Heart right ventricle (tissue), 16 donors: ENCODE results near the gene TICRR. TPM values are rescaled to one million over a fixed set of nuclear protein-coding genes. Genes with fewer than 3 reads are reported as not detected.

Experiments
- ATAC-seq, 8 donors: fragments of 200-7000 bp; cut with Tn5 transposase; one replicate each; pipeline ENCODE4 v1.9.1; 2020; ENCODE audit warnings: mild to moderate bottlenecking in 8 of 8, moderate library complexity in 8 of 8, moderate number of reproducible peaks in 1 of 8
- DNase-seq, 2 donors: peaks; one replicate each; pipeline ENCODE4 v3.0.0-alpha.2; 2020
- H3K27ac ChIP-seq, 10 donors: fragments of 200-600 bp; sonication (generic) in 2 of 10; one replicate each; pipeline versions ENCODE4 v1.5.0 to v1.8.0; 2020 to 2022; ENCODE audit warnings: mild to moderate bottlenecking in 3 of 10
- H3K27me3 ChIP-seq, 7 donors: fragments of 200-600 bp; one replicate each; pipeline ENCODE4 v1.8.0; 2021 to 2022; ENCODE audit warnings: mild to moderate bottlenecking in 2 of 7
- H3K36me3 ChIP-seq, 9 donors: fragments of 200-600 bp; sonication (generic) in 1 of 9; one replicate each; pipeline versions ENCODE4 v1.5.0 to v1.8.0; 2020 to 2022; ENCODE audit warnings: mild to moderate bottlenecking in 2 of 9
- H3K4me1 ChIP-seq, 9 donors: fragments of 200-600 bp; sonication (generic) in 1 of 9; one replicate each; pipeline versions ENCODE4 v1.5.0 to v1.8.0; 2020 to 2022; ENCODE audit warnings: mild to moderate bottlenecking in 4 of 9
- H3K4me3 ChIP-seq, 10 donors: fragments of 200-600 bp; sonication (generic) in 2 of 10; one replicate each; pipeline versions ENCODE4 v1.5.0 to v1.8.0; 2020 to 2022; ENCODE audit warnings: mild to moderate bottlenecking in 7 of 10, moderate library complexity in 2 of 10
- H3K9me3 ChIP-seq, 11 donors: fragments of 200-600 bp in 10 of 11; sonication (generic) in 2 of 11; one replicate each; pipeline versions ENCODE4 v1.5.0 to v1.8.0; 2013 to 2022; ENCODE audit warnings: mild to moderate bottlenecking in 2 of 11, control low read depth in 1 of 11, moderate library complexity in 1 of 11
- WGBS, 2 donors: extraction: QIAGEN DNeasy Blood & Tissue Kit; methylation state at CpG; one replicate each; pipeline ENCODE4 v1.1.7; 2013; ENCODE audit warnings: inconsistent platforms in 1 of 2; 5-methylcytosine and 5-hydroxymethylcytosine counted together
- intact Hi-C, 10 donors: fragments of 100-400 bp; cut with DNase I; formaldehyde crosslinking; loops; one replicate each; pipeline versions ENCODE4 v1.11.1 to v1.14.2; 2022
- polyA plus RNA-seq, 2 donors: library from polyadenylated mRNA; stranded (reverse); fragments of 200-250 nt; gene quantifications; one replicate each; pipeline ENCODE4 v1.2.3, GENCODE V29; 2013
- total RNA-seq, 10 donors: library from RNA; stranded (reverse); fragmentation: NEBNext Ultra II Directional in 3 of 10; extraction: Animal tissue kit (Norgen Biotek cat#: 25700) in 3 of 10; gene quantifications; one replicate each; pipeline versions ENCODE4 v1.2.1 to v1.2.4, GENCODE V29; 2021 to 2023
- TF ChIP-seq, protein P1 (sequence below), 9 donors: fragments of 200-600 bp; sonication (generic) in 2 of 9; IDR thresholded peaks; one replicate each; pipeline versions ENCODE4 v1.5.0 to v1.8.0; 2021 to 2022; ENCODE audit warnings: antibody characterized with exemption in 9 of 9, mild to moderate bottlenecking in 5 of 9, moderate library complexity in 1 of 9
- donor health status: Arrhythmogenic right ventricular cardiomyopathy.
- donor health status: ischemic (EF 13 %, LVEDD 7.1; RV severe dilation, severe dysfunction).
- donor health status: healthy with polysubstance abuse.
- donor health status: DM: no; HTN: yes; CAD: no.
- donor health status: DM: no; HTN: no; CAD: no.
- donor health status: ischemic (EF 25% LVEDD 6.9; RV normal size, moderate dysfunction).
- donor health status: ischemic (EF 25% LVEDD 5.7; RV mildly dilated, moderate dysfunction).
- donor health status: healthy.
- donor health status: DM: yes; HTN: yes; CAD: no.
- donor health status: Ischemic cardiomyopathy.
- donor health status: ischemic (EF 35%, LVEDD 5.7; RV mildly dilated, moderate dysfunction).
- donor health status: nonischemic (EF 11% LVEDD 7.7; RV severe dilation, severe dysfunction).
- donor health status: DM: yes; HTN: yes; CAD: no.
- donor health status: PGD.
- donor health status: ischemic (EF 29% LVEDD 5.4; RV normal size, mild dysfunction).
- donor health status: nonischemic (EF 23%, LVEDD 6.1; RV moderate dilation, normal function).

TICRR gene
- total and polyA plus RNA-seq, 12 donors: under 0.01 to 0.93 (median 0.05) TPM; not detected in 6

DNA sequence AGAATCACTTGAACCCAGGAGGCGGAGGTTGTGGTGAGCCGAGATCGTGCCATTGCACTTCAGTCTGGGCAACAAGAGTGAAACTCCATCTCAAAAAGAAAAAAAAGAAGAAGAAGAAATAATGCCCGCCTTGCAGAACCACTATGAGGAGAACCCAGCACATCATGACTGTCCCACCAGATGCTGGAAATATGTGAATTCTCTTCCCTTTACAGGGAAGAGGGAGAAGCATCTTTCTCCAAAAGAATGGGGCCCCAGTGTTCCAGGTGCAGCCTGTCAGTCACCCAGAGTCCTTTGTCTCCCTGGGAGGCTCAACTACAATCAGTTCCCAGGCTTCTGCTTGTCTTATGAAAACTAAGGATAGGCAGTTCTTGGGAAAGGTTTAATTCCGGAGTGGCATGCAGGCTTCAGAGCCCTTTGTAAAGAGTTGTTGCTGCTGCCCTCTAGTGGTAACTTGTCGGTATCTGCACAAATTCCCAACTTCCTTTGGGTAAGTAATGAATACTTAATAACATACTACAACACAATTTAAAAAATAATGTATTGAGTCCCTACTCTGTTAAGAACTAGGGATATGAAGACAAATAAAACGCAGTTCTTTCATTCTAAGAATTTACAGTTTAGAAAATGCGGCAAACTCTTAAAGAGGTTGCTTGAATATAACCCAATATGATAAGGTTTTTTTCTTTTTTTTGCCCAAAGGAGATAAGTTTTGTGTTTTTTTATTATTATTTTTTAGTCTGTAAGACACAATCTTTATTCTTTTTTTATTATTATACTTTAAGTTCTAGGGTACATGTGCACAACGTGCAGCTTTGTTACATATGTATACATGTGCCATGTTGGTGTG lies 18.6 kb upstream of the TICRR start:
- no peaks in the 10 kb centered on the region for H3K4me1 ChIP-seq
- H3K27me3 ChIP-seq: peaks cover 0 to 38% (median 24%) of the 10 kb centered on the region in 7 donors
- no peaks in the 10 kb centered on the region for H3K36me3 ChIP-seq
- 43 to 48% methylated on average over 9 of the region's 9 CpGs for WGBS, 2 donors
- H3K9me3 ChIP-seq: no peaks in the 10 kb centered on the region
- TF ChIP-seq, protein P1, sequence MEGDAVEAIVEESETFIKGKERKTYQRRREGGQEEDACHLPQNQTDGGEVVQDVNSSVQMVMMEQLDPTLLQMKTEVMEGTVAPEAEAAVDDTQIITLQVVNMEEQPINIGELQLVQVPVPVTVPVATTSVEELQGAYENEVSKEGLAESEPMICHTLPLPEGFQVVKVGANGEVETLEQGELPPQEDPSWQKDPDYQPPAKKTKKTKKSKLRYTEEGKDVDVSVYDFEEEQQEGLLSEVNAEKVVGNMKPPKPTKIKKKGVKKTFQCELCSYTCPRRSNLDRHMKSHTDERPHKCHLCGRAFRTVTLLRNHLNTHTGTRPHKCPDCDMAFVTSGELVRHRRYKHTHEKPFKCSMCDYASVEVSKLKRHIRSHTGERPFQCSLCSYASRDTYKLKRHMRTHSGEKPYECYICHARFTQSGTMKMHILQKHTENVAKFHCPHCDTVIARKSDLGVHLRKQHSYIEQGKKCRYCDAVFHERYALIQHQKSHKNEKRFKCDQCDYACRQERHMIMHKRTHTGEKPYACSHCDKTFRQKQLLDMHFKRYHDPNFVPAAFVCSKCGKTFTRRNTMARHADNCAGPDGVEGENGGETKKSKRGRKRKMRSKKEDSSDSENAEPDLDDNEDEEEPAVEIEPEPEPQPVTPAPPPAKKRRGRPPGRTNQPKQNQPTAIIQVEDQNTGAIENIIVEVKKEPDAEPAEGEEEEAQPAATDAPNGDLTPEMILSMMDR (IDR thresholded peaks at IDR 0.05): peak; percentile 55 to 86 (median 81)
- DNase-seq (peak in 1 of 2 donors; percentile 57), ATAC-seq (peak in 4 of 8 donors; percentile 29 to 54 (median 37))
- no peak overlapping the region for H3K27ac ChIP-seq
- H3K4me3 ChIP-seq: no peak overlapping the region
- intact Hi-C loops: loop anchor here in 2 of 10 donors (10.0 kb wide), 1 partner anchor 202 kb away; no protein-coding TSS in a partner anchor

DNA sequence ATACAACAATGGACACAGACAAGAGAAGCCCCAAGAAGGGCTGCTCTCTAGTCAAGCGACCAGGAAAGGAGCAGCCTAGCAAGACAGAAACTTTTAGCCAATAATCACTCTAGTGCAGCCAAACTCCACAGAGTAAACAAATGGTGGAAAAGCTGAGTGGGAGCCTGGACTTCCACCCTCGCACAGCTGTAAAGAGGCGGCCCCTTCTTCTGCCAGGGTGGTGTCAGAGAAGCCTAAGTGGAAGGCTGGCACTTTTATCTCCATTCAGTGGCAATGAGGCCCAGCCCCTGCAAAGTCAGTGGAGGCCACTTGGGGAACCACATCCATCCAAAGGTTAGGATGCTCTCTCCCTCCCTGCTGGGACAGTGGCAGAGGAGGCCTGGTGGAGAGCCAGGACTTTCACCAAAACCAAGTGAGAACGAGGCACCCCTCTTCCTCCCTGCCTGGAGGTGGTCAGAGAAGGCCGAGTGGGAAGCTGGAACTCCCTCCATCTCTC lies 15.5 kb upstream of the TICRR start:
- Histone ChIP-seq H3K4me1 (no peaks in the 10 kb centered on the region), H3K36me3 (no peaks in the 10 kb centered on the region), H3K9me3 (no peaks in the 10 kb centered on the region), H3K27me3 (peaks cover 0 to 38% (median 24%) of the 10 kb centered on the region in 7 donors), H3K4me3 (no peak overlapping the region), H3K27ac (no peak overlapping the region)
- no peak for DNase-seq
- WGBS, 2 donors: 59 to 69% methylated on average over 5 of the region's 5 CpGs
- intact Hi-C loops: loop anchor here in 2 of 10 donors (10.0 kb wide), 1 partner anchor 205 kb away; no protein-coding TSS in a partner anchor
- TF ChIP-seq, protein P1 (IDR thresholded peaks at IDR 0.05): no peak
- no peak for ATAC-seq

DNA sequence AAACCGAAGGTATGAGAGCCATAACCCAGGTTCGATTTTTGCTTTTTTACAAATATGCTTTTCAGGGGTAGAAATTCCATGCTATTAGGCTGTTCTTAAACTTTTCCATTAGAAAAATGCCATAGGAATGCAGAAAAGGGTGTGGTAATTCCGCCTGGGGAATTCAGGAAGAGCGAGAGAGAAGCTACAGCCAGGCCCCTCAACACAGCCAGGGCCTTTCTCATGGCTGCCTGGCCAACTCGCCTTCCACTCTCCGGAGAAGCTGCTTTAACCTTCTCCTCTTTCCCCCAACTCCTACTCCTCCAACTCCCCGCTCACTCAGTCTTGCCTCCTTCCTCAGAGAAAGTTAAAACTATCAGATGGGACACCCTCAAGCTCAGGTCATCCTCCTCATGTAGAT lies 9.1 kb upstream of the TICRR start:
- TF ChIP-seq, protein P1 (IDR thresholded peaks at IDR 0.05): no peak
- Histone ChIP-seq H3K9me3 (peaks cover 0 to 13% (median 0%) of the 10 kb centered on the region in 11 donors), H3K27me3 (peaks cover 0 to 6% (median 0%) of the 10 kb centered on the region in 7 donors), H3K4me1 (no peaks in the 10 kb centered on the region), H3K27ac (no peak overlapping the region), H3K36me3 (no peaks in the 10 kb centered on the region), H3K4me3 (no peak overlapping the region)
- DNase-seq (no peak), ATAC-seq (no peak)
- intact Hi-C loops: no loop called here
- 59 to 64% methylated on average over 7 of the region's 7 CpGs for WGBS, 2 donors

DNA sequence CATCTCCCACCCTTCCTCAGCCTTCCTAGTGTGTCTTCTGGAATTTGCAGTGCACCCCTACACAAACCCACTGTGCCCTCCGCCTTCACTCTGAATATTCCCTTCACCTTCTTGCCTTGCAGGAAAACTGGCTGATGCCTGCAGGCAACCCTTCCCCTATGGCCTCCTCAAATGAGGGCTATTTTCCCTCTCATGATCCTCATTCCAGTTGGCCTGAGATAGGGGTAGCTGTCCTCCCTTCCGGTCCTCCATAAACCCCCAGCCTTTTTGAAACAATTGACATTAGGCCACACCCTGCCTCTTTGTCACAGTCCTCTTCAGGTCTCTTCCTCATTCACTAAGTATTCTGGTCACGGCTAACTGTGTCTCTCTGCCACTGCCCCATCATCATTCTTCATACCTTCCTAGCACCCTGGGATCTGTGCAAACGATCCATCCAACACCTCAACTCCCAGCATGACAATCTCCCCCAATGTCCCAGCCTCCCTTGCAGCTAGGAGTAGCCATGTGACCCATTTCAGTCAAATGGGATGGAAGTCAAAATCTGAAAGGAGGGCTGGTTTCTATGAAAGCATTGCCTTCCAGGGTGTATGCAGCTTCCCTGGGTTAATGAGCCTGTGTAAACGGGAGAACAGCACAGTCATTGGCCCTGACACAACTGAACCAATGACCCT lies 8.5 kb upstream of the TICRR start:
- intact Hi-C loops: no loop called here
- no peaks in the 10 kb centered on the region for H3K36me3 ChIP-seq
- DNase-seq: no peak
- no peak overlapping the region for H3K4me3 ChIP-seq
- H3K27ac ChIP-seq: no peak overlapping the region
- H3K27me3 ChIP-seq: peaks cover 0 to 4% (median 0%) of the 10 kb centered on the region in 7 donors
- TF ChIP-seq, protein P1 (IDR thresholded peaks at IDR 0.05): no peak
- no peaks in the 10 kb centered on the region for H3K4me1 ChIP-seq
- H3K9me3 ChIP-seq: peaks cover 0 to 13% (median 0%) of the 10 kb centered on the region in 11 donors
- no peak for ATAC-seq
- WGBS, 2 donors: 83 to 91% methylated on average over 5 of the region's 5 CpGs
